MM.1S (cell line): ENCODE data around the gene GRP.

Experiments
- DNase-seq: peaks from one replicate; pipeline ENCODE4 v3.0.0-alpha.2; 2015
- H2AFZ ChIP-seq: fragments of 300-600 bp; sonication (generic); 2 replicates; pipeline ENCODE4 v1.6.0; 2016; ENCODE audit warnings: antibody characterized with exemption, low read length
- H3F3A ChIP-seq: fragments of 300-600 bp; sonication (generic); 2 replicates; pipeline ENCODE4 v1.6.1; 2016; ENCODE audit warnings: mild to moderate bottlenecking, antibody characterized with exemption, low read length, moderate library complexity, mixed read lengths; ENCODE audit not compliant: insufficient read depth
- H3K27ac ChIP-seq: fragments of 300-600 bp; sonication (generic); 2 replicates; pipeline ENCODE4 v1.5.1; 2016; ENCODE audit warnings: mild to moderate bottlenecking, low read length
- H3K27me3 ChIP-seq: fragments of 300-600 bp; sonication (generic); replicated peaks from 2 replicates; pipeline ENCODE4 v1.6.0; 2016; ENCODE audit warnings: low read length; ENCODE audit not compliant: insufficient read depth
- H3K36me3 ChIP-seq: fragments of 300-600 bp; sonication (generic); replicated peaks from 2 replicates; pipeline ENCODE4 v1.6.1; 2016; ENCODE audit warnings: mild to moderate bottlenecking, low read length, mixed read lengths; ENCODE audit not compliant: insufficient read depth
- H3K4me1 ChIP-seq: fragments of 300-600 bp; sonication (generic); 2 replicates; pipeline ENCODE4 v1.6.1; 2016; ENCODE audit warnings: low read length, mixed read lengths
- H3K4me2 ChIP-seq: fragments of 300-600 bp; sonication (generic); 2 replicates; pipeline ENCODE4 v1.6.0; 2016; ENCODE audit warnings: low read depth, low read length
- H3K4me3 ChIP-seq: fragments of 300-600 bp; sonication (generic); 2 replicates; pipeline ENCODE4 v1.5.1; 2016; ENCODE audit warnings: low read length, mixed read lengths
- H3K79me2 ChIP-seq: fragments of 300-600 bp; sonication (generic); 2 replicates; pipeline ENCODE4 v1.6.1; 2016; ENCODE audit warnings: mixed run types, low read length, mixed read lengths
- H3K9ac ChIP-seq: fragments of 300-600 bp; sonication (generic); 2 replicates; pipeline ENCODE4 v1.6.1; 2016; ENCODE audit warnings: low read length, mixed read lengths
- H3K9me2 ChIP-seq: fragments of 300-600 bp; sonication (generic); replicated peaks from 2 replicates; pipeline ENCODE4 v1.6.1; 2016; ENCODE audit warnings: mild to moderate bottlenecking, low read length, mixed read lengths; ENCODE audit not compliant: insufficient read depth
- H3K9me3 ChIP-seq: fragments of 300-600 bp; sonication (generic); replicated peaks from 2 replicates; pipeline ENCODE4 v1.6.1; 2016; ENCODE audit warnings: mild to moderate bottlenecking, low read length, mixed read lengths; ENCODE audit not compliant: insufficient read depth
- H4K20me1 ChIP-seq: fragments of 300-600 bp; sonication (generic); 2 replicates; pipeline ENCODE4 v1.6.1; 2016; ENCODE audit warnings: mild to moderate bottlenecking, low read length, moderate library complexity, mixed read lengths; ENCODE audit not compliant: insufficient read depth
- CTCF ChIP-seq: fragments of 300-600 bp; sonication (generic); IDR thresholded peaks from 2 replicates; pipeline ENCODE4 v1.5.1; 2016; ENCODE audit warnings: antibody characterized with exemption, low read length, mixed read lengths
- EZH2 ChIP-seq: fragments of 300-600 bp; sonication (generic); optimal IDR thresholded peaks from 2 replicates; pipeline ENCODE3; 2017; ENCODE audit warnings: low read depth, mild to moderate bottlenecking, antibody characterized with exemption, low read length, mixed read lengths
- EZH2phosphoT487 ChIP-seq: fragments of 300-600 bp; sonication (generic); IDR thresholded peaks from 2 replicates; pipeline ENCODE4 v1.6.1; 2018; ENCODE audit warnings: antibody characterized with exemption, low read length

GRP gene

DNA sequence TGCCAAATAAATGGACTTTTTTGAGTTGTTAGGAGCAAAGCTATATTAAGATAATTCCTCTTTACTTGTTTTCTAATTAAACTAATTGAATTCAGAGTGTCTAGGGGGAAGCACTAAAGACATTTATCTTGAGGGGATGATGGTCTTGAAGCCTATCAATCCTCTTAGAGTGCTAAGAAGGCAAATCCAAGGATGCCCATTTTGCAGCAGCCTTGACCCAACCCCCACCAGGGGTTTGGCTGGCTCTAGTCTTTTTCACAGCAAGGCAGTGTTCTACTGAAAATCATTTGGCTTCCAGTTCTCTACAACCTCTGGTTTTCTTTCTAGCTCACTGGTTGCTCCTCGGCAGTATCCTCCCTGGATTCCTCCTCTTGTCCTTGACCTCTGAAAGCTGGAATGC, 59.8 kb downstream of the GRP start:
- no peak for DNase-seq
- Histone ChIP-seq H3K4me3 (no peak overlapping the region), H3K36me3 (no peaks in the 10 kb centered on the region), H3K9me2 (no peaks in the 10 kb centered on the region), H3K4me1 (no peaks in the 10 kb centered on the region), H3K27ac (no peak overlapping the region), H3K9ac (no peak overlapping the region), H3F3A (no peaks in the 10 kb centered on the region), H4K20me1 (no peaks in the 10 kb centered on the region), H3K9me3 (no peaks in the 10 kb centered on the region), H3K79me2 (no peaks in the 10 kb centered on the region), H3K4me2 (no peak overlapping the region), H2AFZ (no peak overlapping the region), H3K27me3 (no peaks in the 10 kb centered on the region)
- TF ChIP-seq EZH2 (no peak), CTCF (no peak), EZH2phosphoT487 (no peak)
